Parathyroid adenoma (tissue), 2 donors: ENCODE data around the gene GSKIP.

ENCODE experiments used
- H2AFZ ChIP-seq: fragments of 300-600 bp; sonication (generic); one replicate; pipeline ENCODE4 v1.7.0; 2017; ENCODE audit warnings: antibody characterized with exemption, mild to moderate bottlenecking
- H3K27ac ChIP-seq: fragments of 300-600 bp; sonication (generic); one replicate; pipeline ENCODE4 v1.7.0; 2017
- H3K27me3 ChIP-seq: fragments of 300-600 bp; sonication (generic); one replicate; pipeline ENCODE4 v1.7.0; 2017; ENCODE audit warnings: low read length; ENCODE audit not compliant: control insufficient read depth, insufficient read depth
- H3K36me3 ChIP-seq: fragments of 300-600 bp; sonication (generic); one replicate; pipeline ENCODE4 v1.7.0; 2017; ENCODE audit warnings: low read length; ENCODE audit not compliant: control insufficient read depth, insufficient read depth
- H3K4me1 ChIP-seq: fragments of 300-600 bp; sonication (generic); one replicate; pipeline ENCODE4 v1.7.0; 2017; ENCODE audit warnings: control low read depth
- H3K4me2 ChIP-seq: fragments of 300-600 bp; sonication (generic); one replicate; pipeline ENCODE4 v1.7.0; 2017; ENCODE audit warnings: low read length
- H3K4me3 ChIP-seq: fragments of 300-600 bp; sonication (generic); one replicate; pipeline ENCODE4 v1.7.0; 2017; ENCODE audit warnings: low read depth, low read length
- H3K79me2 ChIP-seq: fragments of 300-600 bp; sonication (generic); one replicate; pipeline ENCODE4 v1.7.0; 2017; ENCODE audit warnings: control low read depth
- H3K9ac ChIP-seq: fragments of 300-600 bp; sonication (generic); one replicate; pipeline ENCODE4 v1.7.0; 2017; ENCODE audit warnings: mild to moderate bottlenecking
- H3K9me3 ChIP-seq: fragments of 300-600 bp; sonication (generic); one replicate; pipeline ENCODE4 v1.7.0; 2017; ENCODE audit warnings: low read length; ENCODE audit not compliant: control insufficient read depth
- TF ChIP-seq, protein P1 (sequence below): fragments of 300-600 bp; sonication (generic); IDR thresholded peaks from one replicate; pipeline ENCODE4 v1.7.0; 2017; ENCODE audit warnings: antibody characterized with exemption, mild to moderate bottlenecking
- donor health status: primary hyperparathyroidism.

The GSKIP gene

GRCh38 chr14:96368534-96368933 lies 5.2 kb downstream of the GSKIP start:
- Histone ChIP-seq H3K4me1 (no peaks in the 10 kb centered on the region), H3K4me2 (no peak overlapping the region), H3K79me2 (peaks cover 27% of the 10 kb centered on the region), H2AFZ (no peak overlapping the region), H3K9me3 (no peaks in the 10 kb centered on the region), H3K27me3 (no peaks in the 10 kb centered on the region), H3K4me3 (no peak overlapping the region), H3K27ac (no peak overlapping the region), H3K36me3 (no peaks in the 10 kb centered on the region), H3K9ac (no peak overlapping the region)
- TF ChIP-seq, protein P1, sequence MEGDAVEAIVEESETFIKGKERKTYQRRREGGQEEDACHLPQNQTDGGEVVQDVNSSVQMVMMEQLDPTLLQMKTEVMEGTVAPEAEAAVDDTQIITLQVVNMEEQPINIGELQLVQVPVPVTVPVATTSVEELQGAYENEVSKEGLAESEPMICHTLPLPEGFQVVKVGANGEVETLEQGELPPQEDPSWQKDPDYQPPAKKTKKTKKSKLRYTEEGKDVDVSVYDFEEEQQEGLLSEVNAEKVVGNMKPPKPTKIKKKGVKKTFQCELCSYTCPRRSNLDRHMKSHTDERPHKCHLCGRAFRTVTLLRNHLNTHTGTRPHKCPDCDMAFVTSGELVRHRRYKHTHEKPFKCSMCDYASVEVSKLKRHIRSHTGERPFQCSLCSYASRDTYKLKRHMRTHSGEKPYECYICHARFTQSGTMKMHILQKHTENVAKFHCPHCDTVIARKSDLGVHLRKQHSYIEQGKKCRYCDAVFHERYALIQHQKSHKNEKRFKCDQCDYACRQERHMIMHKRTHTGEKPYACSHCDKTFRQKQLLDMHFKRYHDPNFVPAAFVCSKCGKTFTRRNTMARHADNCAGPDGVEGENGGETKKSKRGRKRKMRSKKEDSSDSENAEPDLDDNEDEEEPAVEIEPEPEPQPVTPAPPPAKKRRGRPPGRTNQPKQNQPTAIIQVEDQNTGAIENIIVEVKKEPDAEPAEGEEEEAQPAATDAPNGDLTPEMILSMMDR, result no peak

GRCh38 chr14:96370528-96370927 lies 7.2 kb downstream of the GSKIP start:
- Histone ChIP-seq H3K79me2 (peaks cover 17% of the 10 kb centered on the region), H3K4me1 (no peaks in the 10 kb centered on the region), H3K36me3 (no peaks in the 10 kb centered on the region), H3K4me3 (no peak overlapping the region), H3K9me3 (no peaks in the 10 kb centered on the region), H3K4me2 (no peak overlapping the region), H3K27ac (no peak overlapping the region), H2AFZ (no peak overlapping the region), H3K9ac (no peak overlapping the region), H3K27me3 (no peaks in the 10 kb centered on the region)
- TF ChIP-seq, protein P1, result no peak

GRCh38 chr14:96373538-96373937 lies 10.2 kb downstream of the GSKIP start:
- no peaks in the 10 kb centered on the region for H3K9me3 ChIP-seq
- H3K79me2 ChIP-seq, result peaks cover 12% of the 10 kb centered on the region
- no peak overlapping the region for H3K9ac ChIP-seq
- H3K4me3 ChIP-seq, result no peak overlapping the region
- no peak overlapping the region for H2AFZ ChIP-seq
- TF ChIP-seq, protein P1, result no peak
- H3K4me2 ChIP-seq, result no peak overlapping the region
- no peaks in the 10 kb centered on the region for H3K4me1 ChIP-seq
- H3K27me3 ChIP-seq, result no peaks in the 10 kb centered on the region
- H3K27ac ChIP-seq, result no peak overlapping the region
- no peaks in the 10 kb centered on the region for H3K36me3 ChIP-seq

- Histone ChIP-seq H3K36me3 (no peaks in the 10 kb centered on the region), H3K4me1 (no peaks in the 10 kb centered on the region), H2AFZ (no peak overlapping the region), H3K9ac (no peak overlapping the region), H3K27ac (no peak overlapping the region), H3K4me2 (no peak overlapping the region), H3K79me2 (peaks cover 3% of the 10 kb centered on the region), H3K4me3 (no peak overlapping the region), H3K27me3 (no peaks in the 10 kb centered on the region), H3K9me3 (no peaks in the 10 kb centered on the region)
- TF ChIP-seq, protein P1, result no peak
Measured at GRCh38 chr14:96376093-96376492, 12.8 kb downstream of the GSKIP start.

DNA sequence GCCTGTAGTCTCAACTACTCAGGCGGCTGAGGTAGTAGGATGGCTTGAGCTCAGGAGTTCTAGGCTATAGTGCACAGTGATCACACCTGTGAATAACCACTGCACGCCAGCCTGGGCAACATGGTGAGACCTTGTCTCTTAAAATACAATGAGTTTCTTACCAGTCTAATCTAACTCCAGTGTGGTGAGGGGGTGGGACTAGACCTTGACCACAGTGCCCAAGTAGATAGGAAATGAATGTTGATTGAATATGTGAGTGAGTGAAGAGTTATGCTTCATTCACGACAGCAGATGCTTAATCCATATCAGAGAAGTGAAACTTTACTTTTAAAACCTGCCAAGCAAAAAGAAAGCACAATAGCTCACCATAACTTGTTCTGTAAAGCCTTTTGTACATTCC lies 17.4 kb downstream of the GSKIP start:
- Histone ChIP-seq H2AFZ (no peak overlapping the region), H3K27ac (no peak overlapping the region), H3K9ac (no peak overlapping the region), H3K27me3 (no peaks in the 10 kb centered on the region), H3K4me2 (no peak overlapping the region), H3K36me3 (no peaks in the 10 kb centered on the region), H3K4me1 (no peaks in the 10 kb centered on the region), H3K9me3 (no peaks in the 10 kb centered on the region), H3K4me3 (no peak overlapping the region), H3K79me2 (no peaks in the 10 kb centered on the region)
- TF ChIP-seq, protein P1, result no peak
